Measurements from ENCODE around the gene MEGF11. TPM values are rescaled to one million over a fixed set of nuclear protein-coding genes. Genes with fewer than 3 reads are reported as not detected.

MEGF11 gene
- total RNA-seq, 1 experiment from 2014 or later = 1.2 TPM

DNA sequence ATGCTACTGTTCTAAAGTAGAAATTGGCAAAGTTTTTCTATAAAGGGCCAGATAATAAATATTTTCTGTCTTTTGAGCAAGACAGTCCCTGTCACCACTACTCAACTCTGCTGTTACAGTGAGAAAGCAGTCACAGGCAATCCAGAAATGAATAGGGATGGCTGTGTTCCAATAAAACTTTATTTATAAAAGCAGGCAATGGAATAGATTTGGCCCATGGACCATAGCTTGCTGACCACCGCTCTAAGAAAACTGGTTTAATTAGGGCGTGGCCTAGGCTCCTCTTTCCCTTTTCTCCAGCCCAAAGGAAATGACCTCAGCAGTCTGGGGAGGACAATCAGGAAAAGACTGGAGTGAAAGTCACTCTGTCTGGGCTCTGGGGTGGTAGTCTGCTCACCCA lies 183.8 kb downstream of the MEGF11 start:
- Histone ChIP-seq H3T11ph (ENCODE audit: low read length) (no peak overlapping the region), H3K4me2 (ENCODE audit: insufficient read depth, insufficient read length, low read length) (no peak overlapping the region), H3K4me1 (ENCODE audit: insufficient read depth, low read length) (peaks cover 10% of the 10 kb centered on the region; the same call in 1 of the 2 replicates), H4K8ac (replicated peaks; ENCODE audit: insufficient read length, low read depth, low read length) (no peak overlapping the region), H2AK5ac (ENCODE audit: insufficient read length, low read length) (no peak overlapping the region), H3K4ac (ENCODE audit: low read depth, low read length) (no peak overlapping the region), H2BK120ac (ENCODE audit: low read depth, low read length, poor library complexity, severe bottlenecking) (no peak overlapping the region), H2AFZ (ENCODE audit: low read length) (no peak overlapping the region), H3K79me1 (ENCODE audit: insufficient read depth, low read depth, low read length, poor library complexity, severe bottlenecking) (no peaks in the 10 kb centered on the region), H3K18ac (ENCODE audit: insufficient read length, low read depth, low read length) (no peak overlapping the region), H2BK15ac (ENCODE audit: low read depth, low read length) (no peak overlapping the region), H3K9ac (ENCODE audit: extremely low read depth, insufficient read length, low read length) (no peak overlapping the region), H3K27me3 (ENCODE audit: insufficient read depth, low read length) (no peaks in the 10 kb centered on the region), H4K5ac (ENCODE audit: insufficient read length, low read depth, low read length) (no peak overlapping the region), H3K14ac (ENCODE audit: insufficient read depth, low read length) (no peak overlapping the region), H3K27ac (ENCODE audit: insufficient read length, low read depth, low read length) (no peak overlapping the region), H3K56ac (ENCODE audit: insufficient read length, low read depth, low read length) (no peak overlapping the region), H3K23ac (ENCODE audit: insufficient read length, low read depth, low read length) (no peak overlapping the region), H4K20me1 (ENCODE audit: control insufficient read depth, insufficient read depth, insufficient read length) (no peaks in the 10 kb centered on the region), H3K9me3 (ENCODE audit: control insufficient read depth, low read depth, low read length) (no peaks in the 10 kb centered on the region), H2BK5ac (ENCODE audit: insufficient read length, low read length) (no peak overlapping the region), H2BK20ac (ENCODE audit: low read depth, low read length, poor library complexity, severe bottlenecking) (no peak overlapping the region), H4K91ac (ENCODE audit: insufficient read length, low read depth, low read length) (no peak overlapping the region), H2BK12ac (ENCODE audit: insufficient read length, low read depth, low read length) (no peak overlapping the region), H3K23me2 (ENCODE audit: insufficient read length, low read depth, low read length, poor library complexity, severe bottlenecking) (no peaks in the 10 kb centered on the region), H3K79me2 (ENCODE audit: insufficient read depth, low read length) (no peaks in the 10 kb centered on the region)
- Mint-ChIP-seq H3K27ac (no peak overlapping the region), H3K9me3 (no peaks in the 10 kb centered on the region), H3K36me3 (ENCODE audit: insufficient read depth in 1 of 3, low read depth in 3 of 3) (no peaks in the 10 kb centered on the region), H3K4me3 (no peak overlapping the region), H3K4me1 (peaks cover 66 to 69% of the 10 kb centered on the region in 2 experiments), H3K27me3 (ENCODE audit: low read depth) (no peaks in the 10 kb centered on the region; the same call in 1 of the 2 replicates)
- no CpG with 5 or more reads among the region's 2 CpGs for WGBS (ENCODE audit: extremely low coverage, insufficient read length, low lambda C conversion rate)
- DNase-seq = no peak
- TF ChIP-seq, protein P1, sequence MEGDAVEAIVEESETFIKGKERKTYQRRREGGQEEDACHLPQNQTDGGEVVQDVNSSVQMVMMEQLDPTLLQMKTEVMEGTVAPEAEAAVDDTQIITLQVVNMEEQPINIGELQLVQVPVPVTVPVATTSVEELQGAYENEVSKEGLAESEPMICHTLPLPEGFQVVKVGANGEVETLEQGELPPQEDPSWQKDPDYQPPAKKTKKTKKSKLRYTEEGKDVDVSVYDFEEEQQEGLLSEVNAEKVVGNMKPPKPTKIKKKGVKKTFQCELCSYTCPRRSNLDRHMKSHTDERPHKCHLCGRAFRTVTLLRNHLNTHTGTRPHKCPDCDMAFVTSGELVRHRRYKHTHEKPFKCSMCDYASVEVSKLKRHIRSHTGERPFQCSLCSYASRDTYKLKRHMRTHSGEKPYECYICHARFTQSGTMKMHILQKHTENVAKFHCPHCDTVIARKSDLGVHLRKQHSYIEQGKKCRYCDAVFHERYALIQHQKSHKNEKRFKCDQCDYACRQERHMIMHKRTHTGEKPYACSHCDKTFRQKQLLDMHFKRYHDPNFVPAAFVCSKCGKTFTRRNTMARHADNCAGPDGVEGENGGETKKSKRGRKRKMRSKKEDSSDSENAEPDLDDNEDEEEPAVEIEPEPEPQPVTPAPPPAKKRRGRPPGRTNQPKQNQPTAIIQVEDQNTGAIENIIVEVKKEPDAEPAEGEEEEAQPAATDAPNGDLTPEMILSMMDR (conservative IDR thresholded peaks at IDR 0.05) = no peak
